Activated T-cell treated with anti-CD3 and anti-CD28 coated beads, Interleukin-2, amount 50 U/mL, for 72 hours (primary cell): Measurements from ENCODE around the gene DLL1. TPM values are rescaled to one million over a fixed set of nuclear protein-coding genes. Genes with fewer than 3 reads are reported as not detected.

Experiments used
- ATAC-seq, 2 donors: fragments of 150-1000 bp; cut with Tn5 transposase; replicated peaks in 1 of 2; 2 replicates each; pipeline ENCODE4 v1.10.0; 2021; ENCODE audit warnings: moderate library complexity in 2 of 2, mild to moderate bottlenecking in 1 of 2
- DNase-seq, 2 donors: peaks; one replicate each; pipeline ENCODE4 v3.0.0; 2021 to 2022; ENCODE audit warnings: mixed read lengths in 1 of 2
- H3K27ac Mint-ChIP-seq: one replicate; pipeline ENCODE4 v1.8.0; 2022; ENCODE audit warnings: mild to moderate bottlenecking, moderate library complexity, mixed read lengths
- H3K27me3 Mint-ChIP-seq: one replicate; pipeline ENCODE4 v1.8.0; 2022; ENCODE audit warnings: low read depth, mixed read lengths
- H3K36me3 Mint-ChIP-seq, 2 donors: one replicate each; pipeline ENCODE4 v1.8.0; 2022; ENCODE audit warnings: mixed read lengths in 2 of 2, mild to moderate bottlenecking in 1 of 2; ENCODE audit not compliant: insufficient read depth in 2 of 2
- H3K4me1 Mint-ChIP-seq: one replicate; pipeline ENCODE4 v1.8.0; 2022; ENCODE audit warnings: low read depth, mixed read lengths
- H3K4me3 Mint-ChIP-seq, 2 donors: one replicate each; pipeline ENCODE4 v1.8.0; 2022; ENCODE audit warnings: mild to moderate bottlenecking in 2 of 2, mixed read lengths in 2 of 2, moderate library complexity in 2 of 2
- H3K9me3 Mint-ChIP-seq, 2 donors: one replicate each; pipeline ENCODE4 v1.8.0; 2022; ENCODE audit warnings: mixed read lengths in 2 of 2
- total RNA-seq, 2 donors: library from RNA; stranded (reverse); gene quantifications; one replicate each; pipeline ENCODE4 v1.2.3, GENCODE V29; 2022

Gene DLL1
- total RNA-seq, 2 donors from 2014 or later: 1.7 to 2.3 TPM

DNA sequence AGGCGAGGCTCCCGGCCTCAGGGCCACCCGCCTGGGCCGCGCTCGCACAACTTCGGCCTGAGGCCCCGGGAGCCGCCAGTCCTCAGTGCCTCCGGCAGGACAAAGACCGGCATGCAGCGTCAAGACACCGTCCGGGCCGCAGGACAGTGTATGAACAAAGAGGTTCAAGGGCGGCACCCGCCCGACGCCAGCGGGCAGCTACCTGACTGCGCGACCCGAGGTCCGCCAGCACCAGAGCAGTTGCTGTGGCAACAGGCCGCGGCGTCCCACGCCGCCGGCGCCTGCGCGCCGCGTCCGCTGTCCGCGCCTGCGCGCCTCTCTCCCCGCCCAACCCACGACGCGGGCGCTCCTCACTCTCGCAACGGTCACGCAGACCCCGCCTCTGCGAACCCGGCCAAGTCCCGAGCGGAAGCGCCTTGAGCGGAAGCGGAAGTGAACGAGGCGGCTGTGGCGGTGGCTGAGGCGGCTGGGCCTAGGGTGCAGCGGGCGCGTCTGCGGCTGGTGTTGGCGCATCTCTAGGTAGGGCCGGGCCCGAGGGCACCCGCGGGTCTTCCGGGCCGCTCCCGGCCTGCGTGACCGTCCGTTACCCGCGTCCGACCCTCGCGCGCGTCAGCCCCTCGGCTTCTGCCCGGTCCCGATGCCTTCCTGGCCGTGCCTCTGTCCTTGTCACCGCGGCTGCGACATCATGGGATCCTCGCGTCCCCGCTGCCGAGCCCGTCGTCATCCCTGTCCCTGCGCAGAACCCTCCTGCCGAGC is 15.6 kb upstream of the DLL1 start, which contains the start of gene FAM120B:
Gene FAM120B (plus strand): TSS at position 435 of the 756 bp plus-strand sequence. CDS start 10,633 bp downstream, outside the sequence.
- Mint-ChIP-seq H3K27ac (peak within 1 kb of the TSS; percentile 93), H3K9me3 (peaks cover 2 to 4% of the 10 kb centered on the region in 2 donors), H3K27me3 (peaks cover 17% of the 10 kb centered on the region), H3K4me1 (peaks cover 44% of the 10 kb centered on the region), H3K36me3 (peaks cover 8 to 18% of the 10 kb centered on the region in 2 donors), H3K4me3 (peak within 1 kb of the TSS; percentile 96 to 98)
- ATAC-seq (peak; percentile 95 to 96), DNase-seq (peak; percentile 95 to 97)

DNA sequence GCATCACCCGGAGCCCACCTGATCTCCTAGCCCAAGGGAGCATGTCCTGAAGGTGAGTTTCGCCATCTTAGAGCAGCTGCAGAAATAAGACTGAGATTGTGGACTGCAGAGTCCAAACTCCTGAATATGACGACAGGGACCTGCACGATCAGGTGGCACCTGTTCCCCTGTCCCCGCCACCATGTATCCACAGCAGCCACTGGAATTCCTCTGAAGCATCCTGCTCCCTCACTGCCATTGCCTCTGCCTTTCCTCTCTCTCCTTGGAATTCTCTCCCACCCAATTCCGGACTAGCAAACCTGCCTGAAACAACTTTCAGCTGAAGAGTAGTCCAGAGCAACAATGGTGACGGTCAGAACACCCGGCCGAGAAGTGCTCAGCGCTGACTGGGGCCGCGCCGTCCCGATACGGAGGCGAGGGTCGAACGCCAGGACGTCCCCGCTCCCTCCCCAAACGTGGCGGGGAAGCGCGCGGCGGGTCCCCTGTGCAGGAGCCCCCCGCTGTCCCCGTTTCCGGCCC is 15.0 kb upstream of the DLL1 start:
- peak overlapping the region; percentile 96 to 98 for H3K4me3 Mint-ChIP-seq
- peaks cover 9 to 15% of the 10 kb centered on the region in 2 donors for H3K36me3 Mint-ChIP-seq
- no peak for ATAC-seq
- H3K4me1 Mint-ChIP-seq: peaks cover 38% of the 10 kb centered on the region
- no peak for DNase-seq
- H3K27ac Mint-ChIP-seq: no peak overlapping the region
- H3K9me3 Mint-ChIP-seq: peaks cover 4 to 5% of the 10 kb centered on the region in 2 donors
- peaks cover 19% of the 10 kb centered on the region for H3K27me3 Mint-ChIP-seq

DNA sequence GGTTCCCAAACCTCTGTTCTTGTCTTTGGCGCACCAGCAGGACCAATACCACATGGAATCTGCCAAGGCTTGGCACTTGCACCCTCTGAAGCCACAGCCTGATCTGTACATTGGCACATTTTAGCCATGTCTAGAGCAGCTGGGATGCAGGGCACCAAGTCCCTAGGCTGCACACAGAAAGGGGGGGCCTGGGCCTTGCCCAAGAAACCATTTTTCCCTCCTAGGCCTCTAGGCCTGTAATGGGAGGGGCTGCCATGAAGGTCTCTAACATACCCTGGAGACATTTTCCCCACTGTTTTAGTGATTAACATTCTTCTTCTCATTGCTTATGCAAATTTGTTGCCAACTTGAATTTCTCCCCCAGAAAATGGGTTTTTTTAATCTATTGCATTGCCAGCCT is 10.3 kb upstream of the DLL1 start:
- Mint-ChIP-seq H3K27me3 (peaks cover 55% of the 10 kb centered on the region), H3K9me3 (peaks cover 5 to 6% of the 10 kb centered on the region in 2 donors), H3K36me3 (peaks cover 5 to 13% of the 10 kb centered on the region in 2 donors), H3K27ac (no peak overlapping the region), H3K4me1 (peaks cover 15% of the 10 kb centered on the region), H3K4me3 (no peak overlapping the region)
- ATAC-seq (no peak), DNase-seq (no peak)

DNA sequence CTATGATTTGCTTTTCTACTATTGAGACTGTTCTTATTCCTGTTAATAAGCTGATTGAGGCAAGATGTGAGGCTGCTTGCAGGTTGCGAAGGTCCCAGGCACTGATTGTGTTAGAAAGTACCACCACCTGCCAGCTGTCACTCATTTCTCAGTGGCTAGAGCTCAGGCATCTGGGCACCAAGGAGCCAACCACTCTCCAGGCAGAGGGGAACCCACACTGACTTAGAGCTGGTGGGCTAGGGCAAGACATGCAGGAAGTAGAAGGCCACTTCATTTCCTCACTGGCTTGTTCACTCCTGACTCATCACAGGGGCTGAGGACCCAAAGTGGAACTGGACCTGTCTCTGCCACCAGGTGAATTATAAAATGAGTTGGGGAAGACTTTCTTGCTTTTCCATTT is 7.8 kb upstream of the DLL1 start:
- peak in 1 of 2 donors; percentile 16 for DNase-seq
- ATAC-seq: peak; percentile 50 to 54
- peaks cover 5 to 6% of the 10 kb centered on the region in 2 donors for H3K9me3 Mint-ChIP-seq
- H3K4me3 Mint-ChIP-seq: no peak overlapping the region
- H3K27me3 Mint-ChIP-seq: peaks cover 67% of the 10 kb centered on the region
- no peak overlapping the region for H3K27ac Mint-ChIP-seq
- peaks cover 5 to 13% of the 10 kb centered on the region in 2 donors for H3K36me3 Mint-ChIP-seq
- H3K4me1 Mint-ChIP-seq: peaks cover 27% of the 10 kb centered on the region

DNA sequence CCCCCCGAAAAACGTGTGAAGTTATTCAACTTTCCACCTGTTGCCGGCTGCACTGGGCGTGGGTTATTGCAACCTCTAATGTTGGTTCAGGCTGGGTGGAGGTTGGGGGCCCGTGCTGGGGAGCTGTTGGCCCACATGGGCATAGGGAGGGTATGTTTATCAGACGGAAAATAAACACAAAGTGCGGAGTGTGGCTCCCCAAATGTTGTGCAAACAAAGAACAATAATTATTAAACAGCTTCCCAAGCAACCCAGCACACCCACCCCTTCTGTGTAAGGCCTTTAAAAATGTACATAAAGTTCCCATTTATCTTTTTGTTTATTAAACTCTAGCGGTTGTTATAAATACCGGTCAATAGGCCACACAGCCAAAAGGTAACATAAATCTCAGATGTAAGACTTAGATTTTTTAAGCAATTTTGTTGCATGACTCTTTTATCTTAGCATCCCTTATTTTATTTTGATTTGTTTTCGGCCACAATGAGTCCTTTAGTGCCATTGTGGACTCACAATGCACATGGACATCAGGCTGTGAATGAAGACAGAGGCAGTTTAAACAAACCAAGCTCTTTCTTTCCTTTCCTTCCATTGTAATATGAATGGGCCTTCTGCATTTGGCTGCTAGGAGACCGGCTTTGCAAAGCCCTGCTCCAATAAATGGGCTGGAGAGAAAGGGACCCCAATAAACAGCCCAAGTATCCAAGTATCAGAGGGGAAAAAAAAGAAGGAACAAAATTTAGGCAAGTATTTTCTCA is 6.9 kb upstream of the DLL1 start:
- Mint-ChIP-seq H3K4me3 (no peak overlapping the region), H3K27me3 (peaks cover 74% of the 10 kb centered on the region), H3K9me3 (peaks cover 5 to 6% of the 10 kb centered on the region in 2 donors), H3K27ac (no peak overlapping the region), H3K36me3 (peaks cover 5 to 13% of the 10 kb centered on the region in 2 donors), H3K4me1 (peaks cover 36% of the 10 kb centered on the region)
- DNase-seq (no peak), ATAC-seq (no peak)

DNA sequence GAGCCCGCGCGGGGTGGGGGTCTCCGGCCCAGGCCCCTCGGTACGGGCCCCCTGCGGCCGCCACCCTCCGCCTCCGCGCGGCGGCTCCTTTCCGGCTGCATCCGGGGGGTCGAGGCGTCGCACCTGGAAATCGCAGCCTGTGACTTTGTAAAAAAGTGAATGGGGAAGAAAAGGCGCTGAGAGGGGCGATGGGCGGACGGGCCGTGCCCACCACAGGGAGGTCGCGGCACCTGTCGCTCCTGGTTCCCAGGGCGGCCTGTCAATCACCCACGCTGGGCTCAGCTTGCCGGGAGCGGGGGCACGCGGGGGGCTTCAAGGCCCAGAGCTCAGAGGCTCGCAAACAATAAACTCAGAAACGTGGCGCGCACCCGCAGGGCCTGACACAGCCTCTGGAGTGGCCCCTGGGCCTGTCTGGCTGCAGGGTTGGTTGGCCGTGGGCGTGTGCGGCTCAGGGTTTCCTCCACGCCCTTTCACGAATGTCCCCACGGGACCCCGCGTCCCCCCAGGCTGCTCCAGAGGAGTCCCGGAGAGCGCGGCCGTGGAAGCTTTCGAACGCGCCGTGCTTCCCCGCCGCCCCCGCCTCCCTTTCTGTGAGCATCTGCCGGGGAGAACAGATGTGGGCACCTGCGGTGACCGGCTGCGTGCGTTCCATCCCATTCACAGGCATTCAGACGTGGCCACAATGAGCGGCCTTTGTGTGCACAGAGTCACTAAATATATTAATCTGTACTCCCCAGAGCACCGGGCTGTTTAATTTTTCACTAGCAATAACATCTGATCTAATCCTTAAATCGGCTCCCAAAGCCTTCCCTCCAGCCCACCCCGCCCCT is 6.1 kb upstream of the DLL1 start:
- no peak for DNase-seq
- peak overlapping the region in 1 of 2 donors; percentile 45 for H3K4me3 Mint-ChIP-seq
- no peak for ATAC-seq
- H3K27me3 Mint-ChIP-seq: peaks cover 77% of the 10 kb centered on the region
- H3K4me1 Mint-ChIP-seq: peaks cover 44% of the 10 kb centered on the region
- H3K36me3 Mint-ChIP-seq: peaks cover 5 to 9% of the 10 kb centered on the region in 2 donors
- peaks cover 5 to 6% of the 10 kb centered on the region in 2 donors for H3K9me3 Mint-ChIP-seq
- no peak overlapping the region for H3K27ac Mint-ChIP-seq

DNA sequence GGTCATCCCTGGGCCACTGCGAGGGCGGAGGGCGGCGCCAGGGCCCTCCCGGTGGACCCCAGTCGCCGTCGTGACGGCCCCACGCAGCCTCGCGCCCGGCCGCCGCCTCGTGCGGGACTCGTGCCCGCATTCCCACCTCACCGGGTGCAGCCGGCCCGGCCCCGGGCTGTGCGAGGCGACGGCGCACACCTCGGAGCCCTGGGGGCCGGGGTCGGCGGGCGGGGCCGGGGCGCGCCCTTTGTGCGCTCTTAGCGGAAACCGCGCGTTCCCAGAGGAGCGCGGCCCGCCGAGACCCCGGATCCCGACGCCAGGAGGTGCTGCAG is 5.5 kb upstream of the DLL1 start:
- no peak overlapping the region for H3K27ac Mint-ChIP-seq
- DNase-seq (no peak), ATAC-seq (no peak)
- no peak overlapping the region for H3K4me3 Mint-ChIP-seq
- H3K9me3 Mint-ChIP-seq: peaks cover 0 to 3% of the 10 kb centered on the region in 2 donors
- peaks cover 49% of the 10 kb centered on the region for H3K4me1 Mint-ChIP-seq
- H3K27me3 Mint-ChIP-seq: peaks cover 76% of the 10 kb centered on the region
- H3K36me3 Mint-ChIP-seq: peaks cover 1 to 6% of the 10 kb centered on the region in 2 donors

DNA sequence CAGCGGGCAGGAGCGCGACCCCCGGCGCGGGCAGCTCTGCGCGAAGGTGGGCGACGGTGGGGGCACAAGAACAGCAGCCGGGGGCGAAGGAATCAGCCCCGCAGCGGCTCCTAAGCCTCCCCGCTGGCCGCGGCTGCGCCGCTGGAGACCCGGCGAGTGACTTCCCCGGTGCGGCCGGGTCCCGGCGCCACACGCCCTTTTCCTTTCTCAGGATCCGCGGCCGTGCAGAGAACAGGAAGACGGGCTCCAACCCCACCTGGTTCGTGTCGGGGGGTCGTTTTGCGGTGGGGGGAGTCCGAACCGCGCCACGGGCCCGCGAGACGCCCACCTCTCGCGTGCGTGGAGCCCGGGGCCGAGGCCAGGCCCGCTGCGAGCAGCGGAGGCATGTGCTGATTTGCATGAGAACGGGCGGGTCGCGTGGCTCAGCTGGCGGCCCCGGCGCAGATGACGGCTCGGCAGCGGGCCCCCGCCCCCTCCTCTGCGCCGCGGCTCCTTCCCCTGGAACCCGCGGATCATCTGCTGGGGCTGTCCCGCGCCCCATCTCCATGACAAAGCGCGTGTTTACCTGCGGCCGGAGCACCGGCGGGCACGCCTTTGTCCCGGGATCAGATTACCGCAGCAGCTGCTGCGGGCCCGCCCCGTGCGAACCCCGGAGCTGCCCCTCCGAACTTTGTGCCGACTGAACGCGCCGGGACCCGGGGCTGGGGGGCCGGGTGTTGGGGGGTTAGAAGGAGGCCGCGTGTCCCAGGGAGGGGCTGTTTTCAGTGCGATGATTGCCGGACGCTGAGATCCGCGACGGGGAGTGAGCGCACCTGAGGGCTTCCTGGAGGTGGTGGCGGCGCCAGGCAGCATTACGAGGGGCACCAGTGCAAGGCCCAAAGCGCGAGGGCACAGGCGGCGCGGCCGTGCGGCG is 4.9 kb upstream of the DLL1 start:
- DNase-seq (peak; percentile 55 to 63), ATAC-seq (peak; percentile 59)
- no peak overlapping the region for H3K27ac Mint-ChIP-seq
- peaks cover 49% of the 10 kb centered on the region for H3K4me1 Mint-ChIP-seq
- peaks cover 0 to 2% of the 10 kb centered on the region in 2 donors for H3K9me3 Mint-ChIP-seq
- peaks cover 1 to 5% of the 10 kb centered on the region in 2 donors for H3K36me3 Mint-ChIP-seq
- H3K27me3 Mint-ChIP-seq: peaks cover 75% of the 10 kb centered on the region
- peak overlapping the region; percentile 78 to 84 for H3K4me3 Mint-ChIP-seq

DNA sequence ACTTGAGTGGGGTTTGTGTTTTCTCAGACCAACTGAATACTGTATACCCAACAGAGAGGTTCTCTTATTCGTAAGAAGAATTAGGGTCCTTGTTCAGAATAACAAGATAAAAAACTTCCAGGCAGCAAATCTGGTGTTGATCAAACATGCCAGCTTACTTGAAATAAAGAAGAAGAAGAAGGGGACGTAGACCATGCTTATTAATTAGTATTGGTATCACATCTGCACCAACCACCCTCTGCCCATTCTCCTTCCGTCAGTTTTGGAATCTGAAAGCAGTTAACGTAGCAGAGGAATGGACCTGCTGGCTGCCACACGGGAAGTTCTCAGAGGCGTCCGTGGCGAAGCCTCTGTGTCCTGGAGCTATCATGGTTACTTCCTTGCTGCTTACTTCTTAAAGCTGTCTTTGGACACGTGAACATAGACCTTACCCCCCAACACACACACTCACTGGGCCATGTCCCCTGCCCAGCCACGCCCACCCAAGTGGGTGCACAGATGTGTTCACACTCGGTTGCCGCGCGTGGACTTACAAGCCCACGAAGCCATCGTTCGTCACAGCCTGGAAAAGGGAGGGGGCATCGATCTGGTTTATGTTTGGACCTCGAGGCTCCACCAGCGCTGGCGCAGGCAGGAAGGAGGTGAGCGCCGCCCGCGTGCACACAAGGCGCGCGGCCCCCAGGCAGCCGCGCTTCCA is 4.1 kb upstream of the DLL1 start:
- ATAC-seq (peak in 1 of 2 donors; percentile 8), DNase-seq (peak in 1 of 2 donors; percentile 16)
- Mint-ChIP-seq H3K4me1 (peaks cover 49% of the 10 kb centered on the region), H3K9me3 (peaks cover 0 to 1% of the 10 kb centered on the region in 2 donors), H3K27me3 (peaks cover 68% of the 10 kb centered on the region), H3K4me3 (peak overlapping the region; percentile 78 to 84), H3K36me3 (peaks cover 3 to 6% of the 10 kb centered on the region in 2 donors), H3K27ac (no peak overlapping the region)

DNA sequence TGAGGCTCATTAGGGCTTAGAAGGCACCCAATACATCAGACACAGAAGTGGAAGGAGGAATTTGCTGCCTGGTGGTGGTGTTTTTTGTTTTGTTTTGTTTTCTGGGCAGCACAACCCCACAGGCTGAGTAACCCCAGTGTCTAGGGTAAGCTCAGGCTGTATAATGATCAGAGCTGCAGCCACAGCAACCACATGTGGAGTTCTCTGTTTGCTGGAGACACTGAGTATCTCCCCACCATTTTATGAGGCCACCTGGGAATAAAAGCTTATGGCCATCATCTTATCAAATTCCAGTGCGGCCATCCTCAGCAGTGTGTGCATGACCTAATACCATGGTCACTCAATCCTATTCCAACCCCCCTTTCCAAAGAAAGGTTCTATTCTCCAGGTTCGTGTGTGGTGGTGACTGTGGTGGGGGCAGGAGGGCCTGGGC is 3.4 kb upstream of the DLL1 start:
- ATAC-seq: no peak

More for the DNA sequence above, 3.4 kb upstream of the DLL1 start:
- Mint-ChIP-seq H3K4me3 (peak overlapping the region in 1 of 2 donors; percentile 78), H3K36me3 (peaks cover 3 to 6% of the 10 kb centered on the region in 2 donors), H3K27ac (no peak overlapping the region), H3K4me1 (peaks cover 49% of the 10 kb centered on the region), H3K27me3 (peaks cover 63% of the 10 kb centered on the region), H3K9me3 (no peaks in the 10 kb centered on the region)
- no peak for DNase-seq
